ENCODE measurements around the gene WDR3.

Gene WDR3

GRCh38 chr1:117890452-117890851 is 39.1 kb upstream of the WDR3 start:
- Histone ChIP-seq H4K20me1 (ENCODE audit: insufficient read depth, low read length) (no peaks in the 10 kb centered on the region), H3K27ac (ENCODE audit: low read depth, low read length, poor library complexity, severe bottlenecking) (no peak overlapping the region), H3K4me1 (ENCODE audit: insufficient read depth, low read length, severe bottlenecking) (no peaks in the 10 kb centered on the region), H3K4me2 (ENCODE audit: low read length) (no peak overlapping the region), H3K9me3 (ENCODE audit: low read length) (no peaks in the 10 kb centered on the region), H3K79me2 (ENCODE audit: insufficient read depth, low read length) (no peaks in the 10 kb centered on the region), H3K9me2 (ENCODE audit: low read depth, low read length) (no peaks in the 10 kb centered on the region), H3K9ac (ENCODE audit: low read length) (no peak overlapping the region), H3K4me3 (ENCODE audit: low read depth, low read length, poor library complexity, severe bottlenecking) (no peak overlapping the region), H3F3A (ENCODE audit: insufficient read depth, low read length) (no peaks in the 10 kb centered on the region), H2AFZ (ENCODE audit: low read length) (no peak overlapping the region), H3K36me3 (ENCODE audit: insufficient read depth, low read length) (no peaks in the 10 kb centered on the region; the same call in 1 of the 2 replicates), H3K27me3 (ENCODE audit: insufficient read depth, low read length) (no peaks in the 10 kb centered on the region)
- TF ChIP-seq EZH2 (IDR thresholded peaks at IDR 0.05; ENCODE audit: borderline replicate concordance, low read length) (no peak), CTCF (IDR thresholded peaks at IDR 0.05; ENCODE audit: low read length) (no peak)

DNA sequence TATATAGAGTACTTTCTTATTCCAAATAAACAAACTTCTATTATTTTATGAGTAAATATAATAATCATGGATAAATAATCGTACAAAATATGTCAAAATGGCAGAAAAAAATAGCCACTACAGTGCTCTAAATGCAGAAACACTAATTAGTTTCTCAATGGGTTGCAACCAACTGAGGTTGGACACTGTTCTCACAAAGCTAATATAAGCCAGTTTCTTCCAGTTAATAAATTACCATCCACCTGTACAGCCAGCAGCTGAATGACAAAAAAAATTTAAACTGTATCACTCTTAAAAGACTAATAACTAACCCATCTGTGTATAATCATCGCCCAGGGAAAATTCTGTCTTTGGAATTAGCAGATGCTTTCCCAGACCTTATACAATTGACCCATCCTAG is 37.0 kb upstream of the WDR3 start:
- peaks cover 19% of the 10 kb centered on the region; the same call in 1 of the 2 replicates for H3K36me3 ChIP-seq (ENCODE audit: insufficient read depth, low read length)
- no peaks in the 10 kb centered on the region for H3K9me2 ChIP-seq (ENCODE audit: low read depth, low read length)
- no peak overlapping the region for H3K27ac ChIP-seq (ENCODE audit: low read depth, low read length, poor library complexity, severe bottlenecking)
- H4K20me1 ChIP-seq (ENCODE audit: insufficient read depth, low read length), result no peaks in the 10 kb centered on the region
- no peak overlapping the region for H3K9ac ChIP-seq (ENCODE audit: low read length)
- H3K4me3 ChIP-seq (ENCODE audit: low read depth, low read length, poor library complexity, severe bottlenecking), result no peak overlapping the region
- H3K9me3 ChIP-seq (ENCODE audit: low read length), result no peaks in the 10 kb centered on the region
- no peak overlapping the region for H2AFZ ChIP-seq (ENCODE audit: low read length)
- H3K79me2 ChIP-seq (ENCODE audit: insufficient read depth, low read length), result no peaks in the 10 kb centered on the region
- H3F3A ChIP-seq (ENCODE audit: insufficient read depth, low read length), result no peaks in the 10 kb centered on the region
- no peak overlapping the region for H3K4me2 ChIP-seq (ENCODE audit: low read length)
- no peak for TF ChIP-seq CTCF (IDR thresholded peaks at IDR 0.05; ENCODE audit: low read length)
- TF ChIP-seq EZH2 (IDR thresholded peaks at IDR 0.05; ENCODE audit: borderline replicate concordance, low read length), result no peak
- no peaks in the 10 kb centered on the region for H3K27me3 ChIP-seq (ENCODE audit: insufficient read depth, low read length)
- H3K4me1 ChIP-seq (ENCODE audit: insufficient read depth, low read length, severe bottlenecking), result no peaks in the 10 kb centered on the region

DNA sequence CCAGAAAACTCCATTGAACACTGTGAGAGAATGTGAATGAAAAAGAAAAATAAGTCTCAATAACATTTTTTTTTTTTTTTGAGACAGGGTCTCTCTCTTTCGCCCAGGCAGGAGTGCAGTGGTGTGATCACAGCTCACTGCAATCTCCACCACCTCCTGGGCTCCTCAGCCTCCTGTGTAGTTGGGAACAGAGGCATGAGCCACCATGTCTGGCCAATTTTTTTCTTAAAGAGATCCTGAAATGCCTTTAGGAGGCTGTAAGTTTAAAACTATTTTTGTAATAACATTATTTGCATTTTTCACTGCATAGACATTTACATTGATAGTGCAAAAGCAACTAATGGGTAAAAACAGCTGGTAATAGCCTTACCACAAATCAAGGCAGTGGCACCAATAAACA is 35.5 kb upstream of the WDR3 start:
- Histone ChIP-seq H3K9me2 (ENCODE audit: low read depth, low read length) (no peaks in the 10 kb centered on the region), H3K9me3 (ENCODE audit: low read length) (no peaks in the 10 kb centered on the region), H3K9ac (ENCODE audit: low read length) (no peak overlapping the region), H3K4me2 (ENCODE audit: low read length) (no peak overlapping the region), H4K20me1 (ENCODE audit: insufficient read depth, low read length) (no peaks in the 10 kb centered on the region), H3K79me2 (ENCODE audit: insufficient read depth, low read length) (no peaks in the 10 kb centered on the region), H3K27ac (ENCODE audit: low read depth, low read length, poor library complexity, severe bottlenecking) (no peak overlapping the region), H2AFZ (ENCODE audit: low read length) (no peak overlapping the region), H3K36me3 (ENCODE audit: insufficient read depth, low read length) (peaks cover 26% of the 10 kb centered on the region; the same call in 1 of the 2 replicates), H3K4me3 (ENCODE audit: low read depth, low read length, poor library complexity, severe bottlenecking) (no peak overlapping the region), H3K27me3 (ENCODE audit: insufficient read depth, low read length) (no peaks in the 10 kb centered on the region), H3F3A (ENCODE audit: insufficient read depth, low read length) (no peaks in the 10 kb centered on the region), H3K4me1 (ENCODE audit: insufficient read depth, low read length, severe bottlenecking) (no peaks in the 10 kb centered on the region)
- TF ChIP-seq CTCF (IDR thresholded peaks at IDR 0.05; ENCODE audit: low read length), result no peak
- TF ChIP-seq EZH2 (IDR thresholded peaks at IDR 0.05; ENCODE audit: borderline replicate concordance, low read length), result no peak

Measured in OCI-LY1 (cell line).